Kidney (tissue), 14 donors: Measurements from ENCODE around the gene FAM221B. TPM values are rescaled to one million over a fixed set of nuclear protein-coding genes. Genes with fewer than 3 reads are reported as not detected.

Experiments used
- DNase-seq, 5 donors: peaks; one replicate each; pipeline ENCODE4 v3.0.0-alpha.2; 2013 to 2020
- FAIRE-seq: peaks from 2 replicates; lab custom pipeline; 2012; peaks lifted over from hg19 to GRCh38; lab: Jason Lieb, UNC
- H3K27ac ChIP-seq, 2 donors: one replicate each; pipeline ENCODE4 v1.7.0; 2013; ENCODE audit warnings: low read depth in 2 of 2, low read length in 2 of 2, inconsistent platforms in 1 of 2
- H3K27me3 ChIP-seq: one replicate; pipeline ENCODE4 v1.7.1; 2013; ENCODE audit warnings: low read length, inconsistent platforms; ENCODE audit not compliant: control insufficient read depth, insufficient read depth
- H3K36me3 ChIP-seq, 3 donors: one replicate each; pipeline versions ENCODE4 v1.7.0 to v1.7.1; 2013; ENCODE audit warnings: low read length in 3 of 3, control low read depth in 1 of 3, inconsistent platforms in 1 of 3; ENCODE audit not compliant: insufficient read depth in 3 of 3, control insufficient read depth in 2 of 3
- H3K4me1 ChIP-seq, 3 donors: one replicate each; pipeline versions ENCODE4 v1.7.0 to v1.7.1; 2013; ENCODE audit warnings: low read length in 3 of 3, inconsistent platforms in 1 of 3, low read depth in 1 of 3; ENCODE audit not compliant: control insufficient read depth in 2 of 3, insufficient read depth in 2 of 3
- H3K4me3 ChIP-seq, 3 donors: one replicate each; pipeline versions ENCODE4 v1.7.0 to v1.8.1; 2013; ENCODE audit warnings: low read length in 3 of 3, control low read depth in 1 of 3, inconsistent platforms in 1 of 3
- H3K9ac ChIP-seq, 3 donors: one replicate each; pipeline versions ENCODE4 v1.7.0 to v1.7.1; 2013; ENCODE audit warnings: low read length in 3 of 3, control low read depth in 1 of 3, inconsistent platforms in 1 of 3
- H3K9me3 ChIP-seq, 3 donors: one replicate each; pipeline versions ENCODE4 v1.7.0 to v1.7.1; 2013; ENCODE audit warnings: low read length in 3 of 3, control low read depth in 1 of 3, inconsistent platforms in 1 of 3; ENCODE audit not compliant: control insufficient read depth in 2 of 3, insufficient read depth in 1 of 3
- intact Hi-C: fragments of 100-400 bp; cut with DNase I; formaldehyde crosslinking; loops from one replicate; pipeline ENCODE4 v1.11.1; 2022
- polyA plus RNA-seq: library from polyadenylated mRNA; stranded (reverse); fragments of 350-450 nt; fragmentation: Illumina TruSeq; extraction: RNeasy Lipid Tissue Mini Kit (QIAGEN cat#74804); gene quantifications from one replicate; pipeline ENCODE4 v1.2.3, GENCODE V29; 2014; ENCODE audit warnings: low read depth, low replicate concordance; ENCODE audit not compliant: insufficient read depth
- total RNA-seq: library from RNA; stranded (reverse); fragmentation: NEBNext Ultra II Directional; extraction: Animal tissue kit (Norgen Biotek cat#: 25700); gene quantifications from one replicate; pipeline ENCODE4 v1.2.1, GENCODE V29; 2021
- TF ChIP-seq, protein P1 (sequence below): IDR thresholded peaks from 3 replicates; pipeline ENCODE4 v1.5.1; 2012; ENCODE audit warnings: mild to moderate bottlenecking, moderate library complexity, borderline replicate concordance; ENCODE audit not compliant: insufficient read depth; ENCODE audit errors: extremely low read depth
- donor health status: control.
- donor health status: control.
- donor health status: control.
- donor health status: control.
- donor health status: control.
- donor health status: DM: yes; HTN: yes; CAD: no.
- donor health status: Normal renal cell carcinoma (clear cell type).

Gene FAM221B
- total and polyA plus RNA-seq, 2 donors from 2014 or later: not detected

DNA sequence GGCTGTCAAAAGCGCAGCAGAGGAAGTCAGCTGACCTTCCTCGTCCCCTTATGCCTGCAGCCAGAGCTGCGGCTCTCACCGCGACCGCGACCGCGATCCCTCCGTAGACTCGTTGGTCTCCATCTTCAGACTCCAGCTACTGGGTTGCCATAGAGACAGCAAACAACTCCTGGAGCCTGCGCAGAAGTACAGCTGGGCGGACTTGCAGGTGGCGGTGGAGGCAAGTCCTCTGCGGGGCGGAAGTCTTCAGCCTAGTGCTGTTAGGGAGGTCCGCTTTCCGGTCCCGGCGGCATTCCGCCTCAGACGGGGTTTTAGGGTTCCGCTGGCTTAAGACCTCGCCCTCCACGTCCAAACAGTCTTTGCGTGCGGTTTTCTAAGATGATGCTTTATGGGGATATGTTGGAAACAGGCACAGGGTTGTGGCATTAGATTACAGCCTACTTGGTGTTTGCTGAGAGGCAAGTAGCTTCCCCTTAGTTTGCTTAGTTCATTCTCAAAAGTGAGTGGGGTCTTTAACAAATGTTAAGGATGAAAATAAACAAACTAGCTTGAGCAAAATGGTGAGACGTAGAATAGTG is 16.4 kb downstream of the FAM221B start, which contains the start of gene SPAG8:
Gene SPAG8, minus strand, starts transcription at position 238 of the 578 bp plus-strand sequence. Its CDS starts 115 bp downstream, at position 123.
- Histone ChIP-seq H3K9me3 (no peaks in the 10 kb centered on the region), H3K27me3 (no peaks in the 10 kb centered on the region), H3K4me1 (peaks cover 0 to 27% (median 17%) of the 10 kb centered on the region in 3 donors), H3K9ac (peak within 1 kb of the TSS; percentile 48 to 77 (median 70)), H3K27ac (peak within 1 kb of the TSS; percentile 44 to 98), H3K36me3 (peaks cover 0 to 9% (median 6%) of the 10 kb centered on the region in 3 donors), H3K4me3 (peak within 1 kb of the TSS; percentile 82 to 93 (median 82))
- no peak for FAIRE-seq
- TF ChIP-seq, protein P1, sequence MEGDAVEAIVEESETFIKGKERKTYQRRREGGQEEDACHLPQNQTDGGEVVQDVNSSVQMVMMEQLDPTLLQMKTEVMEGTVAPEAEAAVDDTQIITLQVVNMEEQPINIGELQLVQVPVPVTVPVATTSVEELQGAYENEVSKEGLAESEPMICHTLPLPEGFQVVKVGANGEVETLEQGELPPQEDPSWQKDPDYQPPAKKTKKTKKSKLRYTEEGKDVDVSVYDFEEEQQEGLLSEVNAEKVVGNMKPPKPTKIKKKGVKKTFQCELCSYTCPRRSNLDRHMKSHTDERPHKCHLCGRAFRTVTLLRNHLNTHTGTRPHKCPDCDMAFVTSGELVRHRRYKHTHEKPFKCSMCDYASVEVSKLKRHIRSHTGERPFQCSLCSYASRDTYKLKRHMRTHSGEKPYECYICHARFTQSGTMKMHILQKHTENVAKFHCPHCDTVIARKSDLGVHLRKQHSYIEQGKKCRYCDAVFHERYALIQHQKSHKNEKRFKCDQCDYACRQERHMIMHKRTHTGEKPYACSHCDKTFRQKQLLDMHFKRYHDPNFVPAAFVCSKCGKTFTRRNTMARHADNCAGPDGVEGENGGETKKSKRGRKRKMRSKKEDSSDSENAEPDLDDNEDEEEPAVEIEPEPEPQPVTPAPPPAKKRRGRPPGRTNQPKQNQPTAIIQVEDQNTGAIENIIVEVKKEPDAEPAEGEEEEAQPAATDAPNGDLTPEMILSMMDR: no peak
- DNase-seq: peak; percentile 95 to 98 (median 97)
- intact Hi-C loops: no loop called here

DNA sequence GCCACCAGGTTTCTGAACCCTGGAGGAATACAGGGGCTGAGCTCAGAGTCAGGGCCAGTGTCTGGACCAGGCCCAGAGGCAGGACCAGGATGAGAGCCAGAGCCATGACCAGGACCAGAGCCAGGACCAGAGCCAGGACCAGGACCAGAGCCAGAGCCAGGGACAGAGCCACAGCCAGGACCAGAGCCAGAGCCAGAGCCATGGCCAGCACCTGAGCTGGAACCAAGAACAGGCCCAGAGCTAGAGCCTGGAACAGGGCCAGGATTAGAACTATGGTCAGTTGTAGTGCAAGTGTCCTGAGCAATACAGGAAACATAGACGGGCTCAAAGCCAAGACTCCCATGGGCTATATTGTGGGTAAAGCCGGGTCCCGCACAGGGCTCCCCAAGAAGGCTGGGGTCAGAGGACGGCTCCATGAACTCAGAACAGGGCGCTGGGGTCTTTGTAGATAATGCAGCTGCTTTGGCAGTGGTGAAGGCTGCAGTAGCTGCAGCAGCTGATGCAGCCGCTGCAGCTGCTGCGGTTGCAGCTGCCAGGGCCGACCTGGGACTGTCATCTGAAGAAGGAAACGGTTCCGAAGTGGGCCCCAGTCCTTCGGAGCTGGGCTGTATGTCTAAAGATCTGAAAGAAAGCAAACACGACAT is 17.0 kb downstream of the FAM221B start:
- no peaks in the 10 kb centered on the region for H3K27me3 ChIP-seq
- H3K9me3 ChIP-seq: no peaks in the 10 kb centered on the region
- peak overlapping the region; percentile 82 to 93 (median 82) for H3K4me3 ChIP-seq
- peak overlapping the region; percentile 48 to 77 (median 70) for H3K9ac ChIP-seq
- H3K4me1 ChIP-seq: peaks cover 0 to 27% (median 17%) of the 10 kb centered on the region in 3 donors
- peaks cover 0 to 9% (median 9%) of the 10 kb centered on the region in 3 donors for H3K36me3 ChIP-seq
- TF ChIP-seq, protein P1: no peak
- intact Hi-C loops: no loop called here
- H3K27ac ChIP-seq: no peak overlapping the region
- FAIRE-seq (no peak), DNase-seq (peak in 1 of 5 donors; percentile 56)

DNA sequence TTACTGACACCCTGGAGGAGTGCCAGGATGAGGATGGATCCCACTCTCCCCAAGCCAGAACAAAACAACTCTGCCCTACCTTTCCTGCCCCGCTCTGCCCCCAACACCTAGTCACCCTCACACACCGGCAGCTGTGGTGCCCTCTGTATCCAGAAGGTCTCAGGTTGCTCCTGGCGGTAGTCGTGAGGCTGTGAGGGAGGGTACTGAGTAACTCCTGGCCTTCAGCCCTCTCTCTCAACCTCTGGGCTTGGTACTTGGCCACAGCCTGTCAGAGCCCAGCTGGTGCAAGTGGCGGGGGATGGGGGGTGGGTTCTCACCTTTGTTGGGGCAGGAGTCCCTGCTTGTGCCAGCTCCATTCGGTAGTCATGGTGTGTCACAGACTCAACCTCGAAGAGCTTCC is 18.4 kb downstream of the FAM221B start:
- H3K27me3 ChIP-seq: no peaks in the 10 kb centered on the region
- H3K4me1 ChIP-seq: peaks cover 0 to 27% (median 17%) of the 10 kb centered on the region in 3 donors
- H3K9ac ChIP-seq: no peak overlapping the region
- no peak overlapping the region for H3K27ac ChIP-seq
- no peaks in the 10 kb centered on the region for H3K9me3 ChIP-seq
- DNase-seq (peak in 1 of 5 donors; percentile 55), FAIRE-seq (no peak)
- intact Hi-C loops: no loop called here
- no peak overlapping the region for H3K4me3 ChIP-seq
- H3K36me3 ChIP-seq: peaks cover 0 to 16% (median 9%) of the 10 kb centered on the region in 3 donors
- TF ChIP-seq, protein P1: no peak
